Mucosa of stomach (tissue), 1 donor: ENCODE data around the gene ABHD4.
"Not testable (repeated sequence)": the region's sequence is repeated elsewhere in the genome, so short reads cannot be mapped to it uniquely, and the experiment has no call there.

ENCODE experiments used
- H3K27me3 ChIP-seq: one replicate; pipeline ENCODE4 v1.7.0; 2013; ENCODE audit warnings: mild to moderate bottlenecking, low read length; ENCODE audit not compliant: control insufficient read depth, insufficient read depth
- H3K36me3 ChIP-seq: one replicate; pipeline ENCODE4 v1.7.0; 2013; ENCODE audit warnings: low read length; ENCODE audit not compliant: control insufficient read depth, insufficient read depth
- H3K4me1 ChIP-seq: one replicate; pipeline ENCODE4 v1.7.0; 2013; ENCODE audit warnings: mild to moderate bottlenecking, low read length; ENCODE audit not compliant: control insufficient read depth, insufficient read depth
- H3K4me3 ChIP-seq: one replicate; pipeline ENCODE4 v1.7.0; 2013; ENCODE audit warnings: low read length
- H3K9ac ChIP-seq: one replicate; pipeline ENCODE4 v1.7.0; 2013; ENCODE audit warnings: mild to moderate bottlenecking, low read length, moderate library complexity
- H3K9me3 ChIP-seq: one replicate; pipeline ENCODE4 v1.7.0; 2013; ENCODE audit warnings: mild to moderate bottlenecking, low read length, moderate library complexity; ENCODE audit not compliant: control insufficient read depth
- donor health status: Pancreatic carcinoma.

ABHD4 gene

DNA sequence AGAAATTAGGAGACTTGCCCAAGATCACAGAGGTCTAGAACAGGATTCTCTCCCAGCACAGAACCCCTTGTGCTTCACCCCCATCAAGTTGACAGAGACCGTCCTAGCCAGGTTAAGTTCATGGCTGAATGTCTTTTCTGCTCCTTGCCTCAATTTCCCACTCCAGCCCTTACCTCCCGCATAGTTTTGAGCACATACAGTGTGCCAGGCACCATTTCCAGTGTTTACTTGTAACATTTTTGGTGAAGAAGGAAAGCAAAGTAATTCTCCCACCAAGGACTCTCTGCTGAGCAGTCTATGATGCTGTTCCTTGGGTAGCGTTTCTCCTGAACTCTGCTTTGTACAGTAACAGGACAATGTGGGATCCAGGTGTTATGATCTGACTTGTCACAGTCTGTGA, 1.2 kb downstream of the ABHD4 start:
- peaks cover 5% of the 10 kb centered on the region for H3K36me3 ChIP-seq
- peaks cover 19% of the 10 kb centered on the region for H3K4me1 ChIP-seq
- peak overlapping the region; percentile 93 for H3K9ac ChIP-seq

GRCh38 chr14:22600027-22600426, 1.9 kb downstream of the ABHD4 start:
- Histone ChIP-seq H3K9ac (no peak overlapping the region), H3K4me3 (no peak overlapping the region), H3K27me3 (no peaks in the 10 kb centered on the region), H3K9me3 (no peaks in the 10 kb centered on the region), H3K4me1 (peaks cover 15% of the 10 kb centered on the region), H3K36me3 (peaks cover 5% of the 10 kb centered on the region)

More for the DNA sequence above, 1.2 kb downstream of the ABHD4 start:
- Histone ChIP-seq H3K4me3 (peak overlapping the region; percentile 89), H3K27me3 (no peaks in the 10 kb centered on the region), H3K9me3 (no peaks in the 10 kb centered on the region)

DNA sequence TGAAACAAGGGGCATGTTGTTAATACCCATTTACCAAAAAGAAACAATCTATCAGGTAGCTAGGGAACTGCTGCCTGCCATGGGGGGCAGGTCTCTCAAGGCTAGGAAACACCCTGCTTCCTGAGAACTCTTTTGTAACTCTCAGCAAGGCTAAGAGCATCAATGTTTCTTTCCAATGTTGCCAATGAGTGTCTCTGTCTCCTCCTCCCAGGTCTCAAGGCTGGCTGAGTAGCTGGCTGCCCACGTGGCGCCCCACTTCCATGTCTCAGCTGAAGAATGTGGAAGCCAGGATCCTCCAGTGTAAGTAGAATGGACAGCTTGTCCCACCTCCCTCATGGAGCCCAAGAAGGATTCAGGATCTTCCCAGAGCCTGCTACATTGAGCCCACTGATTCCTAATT, 3.4 kb downstream of the ABHD4 start:
- no peak overlapping the region for H3K9ac ChIP-seq
- H3K9me3 ChIP-seq = no peaks in the 10 kb centered on the region
- H3K36me3 ChIP-seq = peaks cover 5% of the 10 kb centered on the region
- no peaks in the 10 kb centered on the region for H3K27me3 ChIP-seq
- H3K4me1 ChIP-seq = peaks cover 15% of the 10 kb centered on the region
- H3K4me3 ChIP-seq = no peak overlapping the region

DNA sequence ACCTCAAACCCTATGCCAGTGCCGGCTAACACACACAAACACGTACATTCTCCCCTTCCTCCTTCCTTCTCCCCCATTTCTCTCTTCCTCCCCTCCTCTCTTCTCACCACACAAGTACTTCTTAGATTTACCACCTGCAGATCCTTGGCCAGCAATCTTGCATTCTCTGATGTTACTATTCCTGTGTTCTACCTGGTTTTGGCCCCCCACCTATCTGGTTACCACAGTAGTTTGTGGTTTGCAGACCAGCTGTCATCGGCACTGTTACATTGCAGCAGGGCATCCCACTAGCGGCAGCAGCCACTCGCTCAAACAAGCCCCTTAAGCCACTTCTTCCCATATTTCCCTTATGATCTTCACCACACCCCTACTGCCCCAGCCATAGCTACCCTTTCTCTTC, 3.9 kb downstream of the ABHD4 start:
- Histone ChIP-seq H3K9me3 (no peaks in the 10 kb centered on the region), H3K27me3 (no peaks in the 10 kb centered on the region), H3K4me1 (peaks cover 15% of the 10 kb centered on the region), H3K4me3 (no peak overlapping the region), H3K36me3 (peaks cover 5% of the 10 kb centered on the region), H3K9ac (no peak overlapping the region)

DNA sequence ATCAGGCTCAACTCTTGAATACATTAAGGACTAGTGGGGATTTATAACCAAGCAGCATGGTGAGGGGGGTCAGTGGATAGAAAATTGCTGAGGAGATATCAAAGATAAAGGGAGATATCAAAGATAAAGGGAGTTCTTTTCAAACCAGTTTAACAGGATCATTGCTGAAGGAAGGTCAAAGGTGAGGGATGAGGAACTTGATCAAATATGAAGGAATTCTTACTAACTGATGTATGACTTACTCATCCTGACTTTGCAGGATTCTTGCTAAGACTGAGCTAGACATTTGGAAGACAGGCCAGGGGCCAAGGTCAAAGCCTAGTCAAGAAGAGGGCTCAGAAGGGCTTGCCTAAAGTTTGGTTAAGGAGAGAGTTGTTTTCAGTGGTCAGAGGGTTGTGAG, 4.8 kb downstream of the ABHD4 start:
- Histone ChIP-seq H3K9ac (no peak overlapping the region), H3K9me3 (no peaks in the 10 kb centered on the region), H3K27me3 (no peaks in the 10 kb centered on the region), H3K36me3 (peaks cover 5% of the 10 kb centered on the region), H3K4me3 (no peak overlapping the region), H3K4me1 (peaks cover 9% of the 10 kb centered on the region)

DNA sequence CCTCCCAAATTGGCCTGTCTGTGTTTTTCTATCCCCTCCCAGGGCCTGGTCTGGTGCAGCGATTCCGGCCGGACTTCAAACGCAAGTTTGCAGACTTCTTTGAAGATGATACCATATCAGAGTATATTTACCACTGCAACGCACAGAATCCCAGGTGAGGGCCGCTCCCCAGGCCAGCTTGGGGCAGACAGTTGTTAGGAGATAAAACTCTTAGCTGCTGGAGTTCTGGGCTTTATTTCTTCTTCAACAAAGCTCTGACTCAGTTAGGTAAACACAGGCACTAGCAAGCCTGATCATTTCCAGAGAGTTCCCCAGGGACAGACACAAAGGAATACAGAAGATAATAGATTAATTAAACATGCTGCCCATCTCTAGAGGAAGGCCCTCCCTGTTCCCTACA, 8.3 kb downstream of the ABHD4 start:
- H3K36me3 ChIP-seq = peaks cover 5% of the 10 kb centered on the region
- no peaks in the 10 kb centered on the region for H3K4me1 ChIP-seq
- H3K9me3 ChIP-seq = no peaks in the 10 kb centered on the region
- H3K4me3 ChIP-seq = no peak overlapping the region
- no peak overlapping the region for H3K9ac ChIP-seq
- H3K27me3 ChIP-seq = no peaks in the 10 kb centered on the region

GRCh38 chr14:22607291-22607690, 9.2 kb downstream of the ABHD4 start:
- Histone ChIP-seq H3K27me3 (no peaks in the 10 kb centered on the region), H3K36me3 (peaks cover 5% of the 10 kb centered on the region), H3K9me3 (no peaks in the 10 kb centered on the region), H3K4me1 (no peaks in the 10 kb centered on the region), H3K9ac (no peak overlapping the region), H3K4me3 (no peak overlapping the region)

DNA sequence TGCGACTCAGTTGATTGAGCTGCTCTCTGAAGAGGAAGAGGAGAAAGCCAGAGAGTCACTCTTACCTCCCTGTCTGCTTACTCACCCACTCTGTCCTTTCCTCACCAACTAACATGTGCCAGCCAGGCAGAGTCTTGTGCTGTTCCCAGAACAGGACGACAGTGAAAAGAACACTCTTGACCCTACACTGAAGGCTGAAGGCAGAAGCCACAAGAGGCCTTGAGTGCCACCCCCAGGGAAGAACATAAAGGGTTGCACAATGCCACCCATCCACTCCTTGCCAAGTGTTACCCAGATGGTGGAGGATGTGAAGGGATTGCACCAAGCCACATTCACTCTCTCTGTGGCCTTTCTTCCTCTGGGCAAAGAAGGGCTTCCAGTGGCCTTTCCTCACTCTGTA, 12.8 kb downstream of the ABHD4 start:
- no peaks in the 10 kb centered on the region for H3K36me3 ChIP-seq

DNA sequence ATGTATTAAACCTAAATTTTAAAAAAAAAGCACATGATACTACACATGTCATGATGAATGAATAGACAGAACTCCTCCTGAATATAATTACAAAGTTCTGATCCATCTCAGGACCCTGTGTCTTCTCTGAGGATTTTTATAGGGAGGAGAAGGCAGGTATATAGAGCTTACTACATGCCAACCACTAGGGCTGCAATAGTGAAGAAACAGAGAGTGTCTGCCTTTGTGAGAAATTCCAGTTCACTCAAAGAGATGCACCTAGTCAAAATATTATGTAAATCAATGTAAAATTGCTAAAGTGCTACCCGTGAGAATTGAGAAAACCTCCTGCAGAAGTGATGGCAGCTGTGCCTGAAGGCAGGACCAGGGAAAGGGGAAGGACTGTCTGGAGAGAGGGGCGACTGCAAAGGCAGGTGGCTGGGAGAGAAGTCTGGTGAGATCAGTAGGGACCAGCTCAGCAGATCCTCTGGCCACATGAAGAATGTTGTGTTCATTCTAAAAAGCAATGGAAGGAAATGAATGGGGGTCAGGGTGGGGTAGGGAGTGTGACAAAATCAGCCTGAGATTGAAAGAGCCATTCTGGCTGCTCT, 15.1 kb downstream of the ABHD4 start:
- Histone ChIP-seq H3K9ac (no peak overlapping the region), H3K27me3 (no peaks in the 10 kb centered on the region), H3K4me3 (no peak overlapping the region), H3K4me1 (no peaks in the 10 kb centered on the region), H3K9me3 (no peaks in the 10 kb centered on the region), H3K36me3 (no peaks in the 10 kb centered on the region)

More for the DNA sequence above, 12.8 kb downstream of the ABHD4 start:
- no peaks in the 10 kb centered on the region for H3K4me1 ChIP-seq
- no peaks in the 10 kb centered on the region for H3K9me3 ChIP-seq
- no peaks in the 10 kb centered on the region for H3K27me3 ChIP-seq
- H3K9ac ChIP-seq = no peak overlapping the region
- no peak overlapping the region for H3K4me3 ChIP-seq

DNA sequence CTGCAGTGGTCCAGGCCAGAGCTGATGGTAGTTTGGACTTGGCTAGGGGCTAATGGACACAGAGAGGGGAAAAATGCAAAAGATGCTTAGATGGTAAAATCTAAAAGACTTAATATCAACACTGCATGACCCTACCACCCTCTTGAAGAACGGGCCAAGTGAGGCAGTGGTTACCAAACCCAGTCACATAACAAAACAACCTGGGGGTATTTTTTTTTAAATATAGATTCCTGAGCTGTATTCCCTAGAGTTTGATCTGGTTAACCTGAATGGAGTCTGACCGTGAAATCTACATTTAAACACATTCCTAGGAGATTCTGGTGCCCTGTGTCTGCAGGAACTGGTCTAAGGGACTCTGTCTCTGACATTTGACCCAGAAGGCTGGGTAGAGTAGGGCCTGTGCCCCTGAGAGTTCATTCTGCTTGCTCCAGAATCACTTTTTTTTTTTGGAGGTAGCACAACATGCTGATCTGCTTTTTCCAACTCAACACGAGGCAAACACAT, 15.7 kb downstream of the ABHD4 start:
- Histone ChIP-seq H3K27me3 (no peaks in the 10 kb centered on the region), H3K4me3 (no peak overlapping the region), H3K9me3 (no peaks in the 10 kb centered on the region), H3K4me1 (no peaks in the 10 kb centered on the region), H3K36me3 (no peaks in the 10 kb centered on the region), H3K9ac (no peak overlapping the region)

- Histone ChIP-seq H3K4me1 (no peaks in the 10 kb centered on the region), H3K27me3 (no peaks in the 10 kb centered on the region), H3K4me3 (no peak overlapping the region), H3K9me3 (no peaks in the 10 kb centered on the region), H3K9ac (no peak overlapping the region), H3K36me3 (no peaks in the 10 kb centered on the region)
These were observed 16.2 kb downstream of the ABHD4 start for GRCh38 chr14:22614240-22614799.

DNA sequence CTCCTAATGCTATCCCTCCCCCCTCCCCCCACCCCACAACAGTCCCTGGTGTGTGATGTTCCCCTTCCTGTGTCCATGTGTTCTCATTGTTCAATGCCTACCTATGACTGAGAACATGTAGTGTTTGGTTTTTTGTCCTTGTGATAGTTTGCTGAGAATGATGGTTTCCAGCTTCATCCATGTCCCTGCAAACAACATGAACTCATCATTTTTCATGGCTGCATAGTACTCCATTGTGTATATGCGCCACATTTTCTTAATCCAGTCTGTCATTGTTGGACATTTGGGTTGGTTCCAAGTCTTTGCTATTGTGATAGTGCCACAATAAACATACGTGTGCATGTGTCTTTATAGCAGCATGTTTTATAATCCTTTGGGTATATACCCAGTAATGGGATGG, 17.7 kb downstream of the ABHD4 start:
- not testable (repeated sequence) for H3K27me3 ChIP-seq, H3K36me3 ChIP-seq, H3K9me3 ChIP-seq, H3K9ac ChIP-seq, H3K4me3 ChIP-seq, H3K4me1 ChIP-seq

DNA sequence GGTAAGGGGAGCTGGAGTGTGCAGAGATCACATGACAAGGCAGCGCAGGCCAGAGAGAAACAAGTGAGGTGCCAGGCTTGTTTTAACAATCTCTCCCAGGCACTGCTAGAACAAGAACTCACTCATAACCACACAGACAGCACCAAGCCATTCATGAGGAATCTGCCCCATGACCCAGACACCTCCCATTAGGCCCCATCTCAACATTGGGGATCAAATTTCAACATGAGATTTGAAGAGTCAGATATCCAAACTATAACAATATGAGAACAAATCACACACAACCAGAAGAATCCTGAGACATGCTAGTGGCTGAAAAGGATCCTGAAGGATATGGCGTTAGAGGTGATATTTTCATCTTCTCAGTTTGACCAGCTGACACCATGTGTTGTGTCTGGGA, 24.2 kb downstream of the ABHD4 start:
- no peak overlapping the region for H3K9ac ChIP-seq
- H3K4me3 ChIP-seq = no peak overlapping the region
- no peaks in the 10 kb centered on the region for H3K4me1 ChIP-seq
- no peaks in the 10 kb centered on the region for H3K27me3 ChIP-seq
- no peaks in the 10 kb centered on the region for H3K36me3 ChIP-seq
- no peaks in the 10 kb centered on the region for H3K9me3 ChIP-seq
